ENCODE results near the gene C2CD2L.

- TF ChIP-seq CTCF (IDR thresholded peaks at IDR 0.05 in 2 of 3, conservative IDR thresholded peaks at IDR 0.05 in 1 of 3; ENCODE audit: control insufficient read depth in 2 of 3, extremely low read depth in 1 of 3, insufficient read depth in 1 of 3, low read depth in 3 of 3, low read length in 3 of 3) (no peak), SREBF1 (IDR thresholded peaks at IDR 0.05; ENCODE audit: low read length) (no peak), NBN (IDR thresholded peaks at IDR 0.05) (no peak), MAX (IDR thresholded peaks at IDR 0.05; ENCODE audit: low read depth, low read length) (no peak), ZNF274 (IDR thresholded peaks at IDR 0.05; ENCODE audit: insufficient read depth, insufficient read length) (no peak), RCOR1 (conservative IDR thresholded peaks at IDR 0.05; ENCODE audit: low read depth, low read length) (no peak), POLR2A (IDR thresholded peaks at IDR 0.05; ENCODE audit: low read depth, low read length) (no peak), EP300 (IDR thresholded peaks at IDR 0.05; ENCODE audit: borderline replicate concordance in 1 of 2, control insufficient read depth in 1 of 2, low read depth in 2 of 2, low read length in 2 of 2) (no peak), POLR2AphosphoS5 (IDR thresholded peaks at IDR 0.05; ENCODE audit: low read length) (no peak), BRCA1 (IDR thresholded peaks at IDR 0.05; ENCODE audit: low read depth, low read length) (no peak), JUND (IDR thresholded peaks at IDR 0.05; ENCODE audit: low read depth, low read length) (no peak), RAD21 (IDR thresholded peaks at IDR 0.05; ENCODE audit: insufficient read depth, low read depth, low read length) (no peak), JUNB (IDR thresholded peaks at IDR 0.05) (no peak)
Measured at GRCh38 chr11:119118946-119119345, 11.8 kb downstream of the C2CD2L start.
